ENCODE data around the gene ZNF649.
"Not testable (repeated sequence)": the region's sequence is repeated elsewhere in the genome, so short reads cannot be mapped to it uniquely, and the experiment has no call there.

The ZNF649 gene

DNA sequence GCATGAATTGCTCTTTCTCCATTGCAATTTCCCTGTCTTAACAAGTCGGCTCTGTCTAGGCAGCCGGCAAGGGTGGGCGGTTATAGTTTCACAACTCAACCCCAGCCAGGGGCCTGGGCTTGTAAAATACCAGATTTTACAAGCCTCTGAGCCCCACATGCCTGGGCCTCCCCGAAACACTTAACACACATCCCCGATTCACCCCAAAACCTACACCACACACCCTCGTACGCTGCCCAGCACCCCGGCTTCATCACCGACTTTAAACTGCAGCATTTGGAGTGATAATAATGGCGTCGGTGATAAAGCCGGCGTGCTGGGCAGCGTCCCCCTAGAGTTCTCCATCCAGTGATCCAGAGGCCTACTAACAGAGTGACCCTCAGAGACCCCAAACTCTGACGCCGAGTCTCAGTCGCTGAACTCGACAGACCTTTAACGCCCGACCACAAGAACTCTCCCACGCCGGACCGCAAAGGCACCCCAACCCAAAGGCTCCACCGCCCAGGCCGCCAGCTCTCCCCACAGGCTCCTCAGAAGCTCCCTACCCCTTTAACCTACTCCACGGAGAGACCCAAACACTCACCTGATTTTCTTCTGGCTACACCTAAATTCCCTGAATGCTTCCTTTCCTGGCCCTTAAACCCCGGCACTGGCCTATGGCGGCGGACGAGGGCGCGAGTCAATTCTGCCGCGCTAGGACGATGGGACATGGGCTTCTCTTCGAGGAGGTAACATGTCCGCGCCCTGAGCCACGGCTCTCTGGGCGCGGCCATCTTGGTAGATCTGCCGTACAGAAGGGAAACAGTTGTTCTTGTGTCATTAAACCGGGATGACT, at the start of gene ZNF649:
Gene ZNF649, minus strand, starts transcription at position 687 of the 835 bp plus-strand sequence. CDS start 4,910 bp downstream, outside the sequence.
- peak; percentile 65 for DNase-seq (ENCODE audit: low spot score)

GRCh38 chr19:51948975-51949374, 44.2 kb upstream of the ZNF649 start:
- DNase-seq (ENCODE audit: low spot score): no peak

GRCh38 chr19:51946602-51947001, 41.8 kb upstream of the ZNF649 start:
- DNase-seq (ENCODE audit: low spot score): no peak

GRCh38 chr19:51944798-51945552, 40.2 kb upstream of the ZNF649 start:
- DNase-seq (ENCODE audit: low spot score): no peak

GRCh38 chr19:51938936-51939335, 34.1 kb upstream of the ZNF649 start:
- no peak for DNase-seq (ENCODE audit: low spot score)

DNA sequence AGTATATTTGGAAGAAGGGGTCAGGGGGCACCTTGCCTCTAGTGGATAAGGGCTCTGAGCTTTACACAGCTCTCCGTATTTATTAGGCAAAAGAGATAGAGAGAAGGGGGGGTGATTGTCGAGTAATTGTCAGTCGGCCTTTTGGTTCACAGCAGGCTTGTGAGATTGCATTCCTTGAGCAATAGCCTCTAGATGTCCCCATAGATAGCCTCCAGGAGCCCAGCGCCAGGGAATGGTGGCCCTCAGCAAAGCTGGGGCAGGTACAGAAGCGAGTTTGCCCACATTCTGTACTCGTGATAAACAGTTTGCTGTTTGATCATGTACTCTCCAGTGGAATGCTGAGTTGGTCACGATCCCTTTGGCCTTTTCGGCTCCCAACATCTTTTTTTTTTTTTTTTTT, 27.1 kb upstream of the ZNF649 start:
- DNase-seq (ENCODE audit: low spot score): no peak

DNA sequence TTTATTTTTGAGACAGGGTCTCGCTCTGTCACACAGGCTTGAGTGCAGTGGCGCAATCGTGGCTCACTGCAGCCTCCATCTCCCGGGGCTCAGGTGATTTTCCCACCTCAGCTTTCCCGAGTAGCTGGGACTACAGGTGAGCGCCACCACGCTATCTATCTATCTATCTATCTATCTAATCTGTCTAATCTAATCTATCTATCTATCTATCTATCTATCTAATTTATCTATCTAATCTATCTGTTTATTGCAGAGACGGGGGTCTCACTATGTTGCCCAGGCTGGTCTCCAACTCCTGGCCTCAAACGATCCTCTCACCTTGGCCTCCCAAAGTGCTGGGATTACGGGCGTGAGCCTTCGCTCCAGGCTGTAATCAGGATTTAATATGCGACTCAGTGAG, 23.0 kb upstream of the ZNF649 start:
- no peak for DNase-seq (ENCODE audit: low spot score)

GRCh38 chr19:51926784-51927741, 22.2 kb upstream of the ZNF649 start, which contains the start of gene ZNF613:
ZNF613 (plus strand) TSS chr19:51927472; CDS start chr19:51936221, 8,749 bp downstream.
- DNase-seq (ENCODE audit: low spot score): peak; percentile 64

DNA sequence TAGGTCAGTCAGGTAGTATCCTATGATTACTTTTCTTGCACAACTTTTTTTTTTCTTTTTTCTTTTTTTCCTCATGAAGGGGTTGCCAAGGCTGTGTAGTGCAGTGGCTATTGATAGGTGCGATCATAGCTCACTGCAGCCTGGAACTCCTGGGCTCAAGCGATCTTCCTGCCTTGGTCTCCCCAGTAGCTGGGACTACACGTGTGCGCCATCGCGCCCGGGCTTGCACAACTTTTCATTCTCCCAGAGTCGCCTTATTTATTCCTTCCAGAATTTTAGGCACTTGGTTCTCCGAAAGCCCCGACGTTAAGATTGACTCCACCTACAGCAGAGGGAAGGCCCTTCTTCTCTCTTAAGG, 21.6 kb upstream of the ZNF649 start:
- DNase-seq (ENCODE audit: low spot score): no peak

- DNase-seq (ENCODE audit: low spot score): no peak
These were observed 17.1 kb upstream of the ZNF649 start for GRCh38 chr19:51921949-51922348.

DNA sequence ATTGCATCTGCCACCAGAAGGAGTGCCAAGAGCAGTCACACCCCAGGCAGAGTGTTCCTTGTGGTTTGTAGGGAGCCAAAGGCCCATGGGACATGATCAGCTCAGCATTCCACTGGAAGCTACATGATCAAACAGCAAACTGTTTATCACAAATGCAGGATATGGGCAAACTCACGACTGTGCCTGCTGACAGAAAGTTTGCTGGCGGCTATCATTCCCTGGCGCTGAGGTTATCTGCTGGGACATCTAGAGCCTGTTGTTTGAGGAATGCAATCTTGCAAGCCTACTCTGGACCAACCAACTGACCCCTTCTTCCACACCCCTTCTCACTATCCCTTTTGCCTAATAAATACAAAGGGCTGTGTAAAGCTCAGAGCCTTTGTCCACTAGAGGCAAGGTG, 14.8 kb upstream of the ZNF649 start:
- DNase-seq (ENCODE audit: low spot score): no peak

DNA sequence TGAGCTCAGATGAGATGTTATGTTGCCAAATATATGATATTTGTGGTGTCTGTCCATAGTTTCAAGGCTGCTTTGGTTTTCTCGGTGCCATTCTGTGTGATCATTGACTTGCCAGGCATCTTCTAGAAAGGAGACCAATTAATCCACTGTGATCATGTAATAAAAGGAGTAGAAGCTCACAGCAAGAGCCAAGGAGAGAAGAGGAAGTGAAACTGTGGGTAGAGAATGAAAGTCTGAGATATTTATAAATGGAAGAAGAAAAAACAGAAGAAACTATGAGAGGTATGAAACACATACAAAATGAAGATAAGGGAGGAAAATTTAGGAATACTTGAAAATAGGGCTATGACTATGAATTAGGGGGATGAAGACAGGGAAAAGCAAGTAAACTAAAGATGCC, 11.3 kb upstream of the ZNF649 start:
- DNase-seq (ENCODE audit: low spot score): no peak

DNA sequence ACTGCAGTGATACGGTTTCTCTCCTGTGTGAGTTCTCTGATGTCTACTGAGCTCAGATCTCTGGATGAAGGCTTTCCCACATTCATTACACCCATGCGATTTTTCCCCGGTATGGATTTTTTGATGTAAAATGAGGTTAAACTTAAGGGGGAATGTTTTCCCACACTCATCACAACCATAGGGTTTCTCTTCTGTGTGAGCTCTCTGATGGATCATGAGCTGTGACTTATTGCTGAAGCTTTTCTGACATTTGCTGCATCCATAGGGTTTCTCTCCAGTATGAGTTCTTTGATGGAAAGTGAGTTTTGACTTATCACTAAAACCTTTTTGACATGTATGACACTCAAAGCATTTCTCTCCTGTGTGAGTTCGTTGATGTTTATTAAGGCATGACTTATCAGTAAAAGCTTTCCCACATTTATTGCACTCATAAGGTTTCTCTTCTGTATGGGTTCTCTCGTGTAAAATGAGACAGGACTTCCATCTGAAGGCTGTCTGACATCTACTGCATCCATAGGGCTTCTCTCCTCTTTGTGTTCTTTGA, 10.6 kb upstream of the ZNF649 start:
- DNase-seq (ENCODE audit: low spot score): no peak

GRCh38 chr19:51907981-51908380, 3.2 kb upstream of the ZNF649 start:
- not testable (repeated sequence) for DNase-seq (ENCODE audit: low spot score)

GRCh38 chr19:51906108-51906507, 1.3 kb upstream of the ZNF649 start:
- not testable (repeated sequence) for DNase-seq (ENCODE audit: low spot score)

DNA sequence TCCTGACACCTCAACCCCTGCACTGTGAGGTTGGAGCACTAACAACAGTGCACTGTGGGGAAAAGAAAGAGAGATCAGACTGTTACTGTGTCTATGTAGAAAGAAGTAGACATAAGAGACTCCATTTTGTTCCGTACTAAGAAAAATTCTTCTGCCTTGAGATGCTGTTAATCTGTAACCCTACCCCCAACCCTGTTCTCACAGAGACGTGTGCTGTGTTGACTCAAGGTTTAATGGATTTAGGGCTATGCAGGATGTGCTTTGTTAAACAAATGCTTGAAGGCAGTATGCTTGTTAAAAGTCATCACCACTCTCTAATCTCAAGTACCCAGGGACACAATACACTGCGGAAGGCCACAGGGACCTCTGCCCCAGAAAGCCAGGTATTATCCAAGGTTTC, 822 bp upstream of the ZNF649 start:
- not testable (repeated sequence) for DNase-seq (ENCODE audit: low spot score)

DNA sequence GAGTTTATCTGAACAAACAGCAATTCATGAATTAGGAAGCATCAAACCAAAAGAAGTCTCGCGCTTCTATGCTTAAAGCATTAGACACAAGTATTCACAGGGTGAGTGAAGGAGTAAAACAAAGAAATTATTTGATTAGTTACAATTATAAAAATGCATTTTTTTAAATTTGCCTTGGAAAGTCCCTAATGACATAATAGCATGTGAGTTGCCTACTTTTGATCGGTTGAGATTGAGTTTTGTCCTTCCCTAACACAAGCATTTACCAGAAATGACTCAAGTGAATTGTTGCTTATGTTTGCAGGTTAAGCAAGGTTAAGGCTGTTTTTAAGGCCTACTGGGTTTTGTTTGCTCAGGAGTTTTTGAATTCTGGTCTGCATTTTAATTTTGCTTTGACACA, 389 bp upstream of the ZNF649 start:
- DNase-seq (ENCODE audit: low spot score): no peak

GRCh38 chr19:51903192-51903591, 1.6 kb downstream of the ZNF649 start:
- DNase-seq (ENCODE audit: low spot score): no peak

GRCh38 chr19:51901860-51902259, 3.0 kb downstream of the ZNF649 start:
- DNase-seq (ENCODE audit: low spot score): no peak

DNA sequence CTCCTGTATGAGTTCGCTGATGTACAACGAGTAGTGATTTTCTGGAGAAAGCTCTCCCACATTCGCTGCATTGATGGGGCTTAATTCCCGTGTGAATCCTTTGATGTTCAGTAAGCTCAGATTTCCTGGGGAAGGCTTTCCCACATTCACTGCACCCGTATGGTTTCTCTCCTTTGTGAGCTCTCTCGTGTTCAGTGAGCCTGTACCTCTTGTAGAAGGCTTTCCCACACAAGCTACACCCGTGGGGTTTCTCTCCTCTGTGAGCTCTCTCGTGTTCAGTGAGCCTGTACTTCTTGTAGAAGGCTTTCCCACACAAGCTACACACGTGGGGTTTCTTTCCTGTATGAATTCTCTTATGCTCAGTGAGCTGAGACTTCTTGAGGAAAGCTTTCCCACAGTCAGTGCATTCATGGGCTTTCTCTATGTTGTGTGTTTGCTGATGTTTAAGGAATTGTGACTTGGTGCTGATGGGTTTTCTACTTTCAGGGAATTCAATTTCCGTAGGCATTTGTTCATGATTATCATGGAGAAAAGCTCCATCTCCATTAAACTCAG, 13.5 kb downstream of the ZNF649 start:
- no peak for DNase-seq (ENCODE audit: low spot score)

- no peak for DNase-seq (ENCODE audit: low spot score)
These were observed 14.9 kb downstream of the ZNF649 start for GRCh38 chr19:51889934-51890333.

Data from hematopoietic multipotent progenitor cell treated with erythropoietin and hydrocortisone succinate and interleukin-3 and kit ligand, for 15 days (in vitro differentiated cells).